ENCODE results near the gene CFAP58.

Gene CFAP58

GRCh38 chr10:104353325-104354048 lies at the start of gene CFAP58:
CFAP58 (plus strand) TSS chr10:104353833; CDS start chr10:104353898, 65 bp downstream.
- DNase-seq, result peak; percentile 79

GRCh38 chr10:104304356-104304745 lies 49.3 kb upstream of the CFAP58 start:
- no peak for DNase-seq

GRCh38 chr10:104304927-104305326 lies 48.7 kb upstream of the CFAP58 start:
- no peak for DNase-seq

GRCh38 chr10:104306897-104307296 lies 46.7 kb upstream of the CFAP58 start:
- no peak for DNase-seq

- no peak for DNase-seq
Observed at GRCh38 chr10:104307576-104308438, 45.8 kb upstream of the CFAP58 start.

GRCh38 chr10:104308439-104308903 lies 45.2 kb upstream of the CFAP58 start:
- no peak for DNase-seq

GRCh38 chr10:104309980-104310978 lies 43.4 kb upstream of the CFAP58 start:
- DNase-seq, result no peak

- no peak for DNase-seq
Observed at GRCh38 chr10:104311184-104311720, 42.4 kb upstream of the CFAP58 start.

- no peak for DNase-seq
Observed at GRCh38 chr10:104314591-104315485, 38.8 kb upstream of the CFAP58 start.

GRCh38 chr10:104315486-104315921 lies 38.1 kb upstream of the CFAP58 start:
- DNase-seq, result no peak

- no peak for DNase-seq
Observed at GRCh38 chr10:104316321-104317099, 37.1 kb upstream of the CFAP58 start.

GRCh38 chr10:104317269-104317710 lies 36.3 kb upstream of the CFAP58 start:
- no peak for DNase-seq

- no peak for DNase-seq
Observed at GRCh38 chr10:104317726-104318299, 35.8 kb upstream of the CFAP58 start.

GRCh38 chr10:104318326-104318725 lies 35.3 kb upstream of the CFAP58 start:
- no peak for DNase-seq

- DNase-seq, result no peak
Observed at GRCh38 chr10:104318810-104319741, 34.6 kb upstream of the CFAP58 start.

GRCh38 chr10:104321226-104321625 lies 32.4 kb upstream of the CFAP58 start:
- DNase-seq, result no peak

- no peak for DNase-seq
Observed at GRCh38 chr10:104321725-104322415, 31.8 kb upstream of the CFAP58 start.

- peak; percentile 51 for DNase-seq
Observed at GRCh38 chr10:104322416-104322782, 31.2 kb upstream of the CFAP58 start.

All from NCI-H1436 treated with DMSO at 0.1 percent for 48 hours (cell line).